Superior temporal gyrus (tissue), 1 donor: ENCODE data around the gene RBFOX2.
"Not testable (repeated sequence)": the region's sequence is repeated elsewhere in the genome, so short reads cannot be mapped to it uniquely, and the experiment has no call there.

Experiments
- DNase-seq: peaks from one replicate; pipeline ENCODE4 v3.0.0-alpha.2; 2016; ENCODE audit errors: extremely low spot score

The RBFOX2 gene

GRCh38 chr22:35699852-35700251 is 328.8 kb downstream of the RBFOX2 start:
- DNase-seq: not testable (repeated sequence)

- no peak for DNase-seq
Observed at GRCh38 chr22:35697142-35697541, 331.5 kb downstream of the RBFOX2 start.

- DNase-seq: no peak
Observed at GRCh38 chr22:35695202-35695601, 333.4 kb downstream of the RBFOX2 start.

GRCh38 chr22:35690001-35690400 is 338.6 kb downstream of the RBFOX2 start:
- no peak for DNase-seq

GRCh38 chr22:35688913-35689675 is 339.5 kb downstream of the RBFOX2 start:
- no peak for DNase-seq
